ENCODE measurements around the gene MEGF6. TPM values are rescaled to one million over a fixed set of nuclear protein-coding genes. Genes with fewer than 3 reads are reported as not detected.
A peak's percentile ranks its signal among the peaks of the same experiment; 100 is the strongest.

MEGF6 gene
- total RNA-seq, 1 donor from 2014 or later: 1.3 TPM

GRCh38 chr1:3516911-3517675, 94.2 kb downstream of the MEGF6 start:
- DNase-seq (ENCODE audit: low read depth): no peak
- peak; percentile 23 for FAIRE-seq
- Histone ChIP-seq H3K36me3 (ENCODE audit: control insufficient read depth, insufficient read depth, low read length) (no peaks in the 10 kb centered on the region), H3K27me3 (ENCODE audit: control insufficient read depth, insufficient read depth, low read length) (no peaks in the 10 kb centered on the region), H3K4me3 (ENCODE audit: low read depth, low read length) (no peak overlapping the region)
- TF ChIP-seq, protein P1, sequence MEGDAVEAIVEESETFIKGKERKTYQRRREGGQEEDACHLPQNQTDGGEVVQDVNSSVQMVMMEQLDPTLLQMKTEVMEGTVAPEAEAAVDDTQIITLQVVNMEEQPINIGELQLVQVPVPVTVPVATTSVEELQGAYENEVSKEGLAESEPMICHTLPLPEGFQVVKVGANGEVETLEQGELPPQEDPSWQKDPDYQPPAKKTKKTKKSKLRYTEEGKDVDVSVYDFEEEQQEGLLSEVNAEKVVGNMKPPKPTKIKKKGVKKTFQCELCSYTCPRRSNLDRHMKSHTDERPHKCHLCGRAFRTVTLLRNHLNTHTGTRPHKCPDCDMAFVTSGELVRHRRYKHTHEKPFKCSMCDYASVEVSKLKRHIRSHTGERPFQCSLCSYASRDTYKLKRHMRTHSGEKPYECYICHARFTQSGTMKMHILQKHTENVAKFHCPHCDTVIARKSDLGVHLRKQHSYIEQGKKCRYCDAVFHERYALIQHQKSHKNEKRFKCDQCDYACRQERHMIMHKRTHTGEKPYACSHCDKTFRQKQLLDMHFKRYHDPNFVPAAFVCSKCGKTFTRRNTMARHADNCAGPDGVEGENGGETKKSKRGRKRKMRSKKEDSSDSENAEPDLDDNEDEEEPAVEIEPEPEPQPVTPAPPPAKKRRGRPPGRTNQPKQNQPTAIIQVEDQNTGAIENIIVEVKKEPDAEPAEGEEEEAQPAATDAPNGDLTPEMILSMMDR (IDR thresholded peaks at IDR 0.05; ENCODE audit: insufficient read depth, low read length, severe bottlenecking): no peak

GRCh38 chr1:3516481-3516869, 94.8 kb downstream of the MEGF6 start:
- no peak for FAIRE-seq
- no peaks in the 10 kb centered on the region for H3K27me3 ChIP-seq (ENCODE audit: control insufficient read depth, insufficient read depth, low read length)
- DNase-seq (ENCODE audit: low read depth): no peak
- TF ChIP-seq, protein P1 (IDR thresholded peaks at IDR 0.05; ENCODE audit: insufficient read depth, low read length, severe bottlenecking): no peak
- H3K4me3 ChIP-seq (ENCODE audit: low read depth, low read length): no peak overlapping the region
- H3K36me3 ChIP-seq (ENCODE audit: control insufficient read depth, insufficient read depth, low read length): no peaks in the 10 kb centered on the region

GRCh38 chr1:3515774-3516480, 95.4 kb downstream of the MEGF6 start:
- TF ChIP-seq, protein P1 (IDR thresholded peaks at IDR 0.05; ENCODE audit: insufficient read depth, low read length, severe bottlenecking): no peak
- no peak for FAIRE-seq
- DNase-seq (ENCODE audit: low read depth): peak; percentile 15

DNA sequence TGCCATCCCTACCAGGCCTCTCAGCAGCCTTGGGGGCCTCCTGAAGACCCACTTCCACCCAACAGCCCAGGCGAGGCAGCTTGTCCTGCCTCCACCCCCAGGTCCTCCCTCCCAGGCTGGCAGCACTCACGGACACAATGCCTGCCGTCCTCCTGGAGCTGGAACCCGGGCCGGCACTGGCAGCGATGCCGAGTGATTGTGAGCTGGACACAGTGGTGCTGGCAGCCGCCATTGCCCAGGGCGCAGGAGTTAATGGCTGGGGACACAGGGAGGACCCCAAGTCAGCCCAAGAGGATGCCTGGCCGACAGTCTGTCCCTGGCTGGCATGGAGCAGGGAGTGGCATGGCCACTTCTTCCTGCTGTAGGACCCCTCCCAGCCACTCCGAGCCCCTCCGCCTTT, 96.0 kb downstream of the MEGF6 start:
- Histone ChIP-seq H3K4me3 (ENCODE audit: low read depth, low read length) (no peak overlapping the region), H3K36me3 (ENCODE audit: control insufficient read depth, insufficient read depth, low read length) (no peaks in the 10 kb centered on the region), H3K27me3 (ENCODE audit: control insufficient read depth, insufficient read depth, low read length) (no peaks in the 10 kb centered on the region)
- TF ChIP-seq, protein P1 (IDR thresholded peaks at IDR 0.05; ENCODE audit: insufficient read depth, low read length, severe bottlenecking): no peak
- DNase-seq (ENCODE audit: low read depth): no peak
- no peak for FAIRE-seq

More at GRCh38 chr1:3515774-3516480, 95.4 kb downstream of the MEGF6 start:
- Histone ChIP-seq H3K27me3 (ENCODE audit: control insufficient read depth, insufficient read depth, low read length) (no peaks in the 10 kb centered on the region), H3K36me3 (ENCODE audit: control insufficient read depth, insufficient read depth, low read length) (no peaks in the 10 kb centered on the region), H3K4me3 (ENCODE audit: low read depth, low read length) (no peak overlapping the region)

DNA sequence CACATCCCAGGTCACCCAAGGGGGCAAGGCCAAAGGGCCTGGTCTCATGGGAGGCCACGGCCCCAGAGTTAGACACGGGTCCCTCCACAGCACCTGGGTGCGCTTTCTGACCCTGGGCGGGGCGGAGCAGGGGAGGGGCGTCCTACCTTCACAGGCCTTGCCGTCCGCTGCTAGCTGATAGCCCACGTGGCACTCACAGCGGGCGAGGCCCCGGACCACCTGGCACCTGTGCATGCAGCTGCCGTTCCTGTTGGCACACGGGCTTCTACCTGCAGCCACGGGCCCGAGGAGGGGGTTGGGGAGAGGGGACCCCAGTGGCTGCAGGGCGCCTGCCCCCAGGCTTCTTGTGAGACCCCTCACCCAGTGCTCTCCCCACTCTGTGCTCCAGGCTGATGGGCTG, 96.9 kb downstream of the MEGF6 start:
- DNase-seq (ENCODE audit: low read depth): no peak
- no peak overlapping the region for H3K4me3 ChIP-seq (ENCODE audit: low read depth, low read length)
- no peak for FAIRE-seq
- TF ChIP-seq, protein P1 (IDR thresholded peaks at IDR 0.05; ENCODE audit: insufficient read depth, low read length, severe bottlenecking): no peak
- H3K36me3 ChIP-seq (ENCODE audit: control insufficient read depth, insufficient read depth, low read length): no peaks in the 10 kb centered on the region
- H3K27me3 ChIP-seq (ENCODE audit: control insufficient read depth, insufficient read depth, low read length): no peaks in the 10 kb centered on the region
